Ovary (tissue), 9 donors: ENCODE results near the gene RSRC2. TPM values are rescaled to one million over a fixed set of nuclear protein-coding genes. Genes with fewer than 3 reads are reported as not detected.

Experiments
- DNase-seq, 5 donors: peaks; one replicate each; pipeline ENCODE4 v3.0.0-alpha.2; 2019 to 2020
- H3K27ac ChIP-seq, 2 donors: fragments of 200-600 bp; one replicate each; pipeline versions ENCODE4 v1.5.1 to v1.8.0; 2019 to 2022
- H3K27me3 ChIP-seq: fragments of 200-600 bp; one replicate; pipeline ENCODE4 v1.8.0; 2022
- H3K36me3 ChIP-seq: fragments of 200-600 bp; sonication (generic); one replicate; pipeline ENCODE4 v1.5.1; 2019
- H3K4me1 ChIP-seq: one replicate; pipeline ENCODE4 v1.8.1; 2013; ENCODE audit warnings: mild to moderate bottlenecking, moderate library complexity; ENCODE audit not compliant: insufficient read depth
- H3K4me3 ChIP-seq: fragments of 200-600 bp; sonication (generic); one replicate; pipeline ENCODE4 v1.5.1; 2017
- H3K9me3 ChIP-seq, 2 donors: fragments of 200-600 bp in 1 of 2; sonication (generic) in 1 of 2; one replicate each; pipeline versions ENCODE4 v1.5.1 to v1.8.1; 2013 to 2019; ENCODE audit warnings: mild to moderate bottlenecking in 1 of 2, moderate library complexity in 1 of 2
- CTCF ChIP-seq, 3 donors: fragments of 450-650 bp in 2 of 3; fragments of 200-600 bp in 1 of 3; IDR thresholded peaks; one replicate each; pipeline versions ENCODE4 v1.5.1 to v1.8.0; 2016 to 2022; ENCODE audit warnings: antibody characterized with exemption in 3 of 3, mild to moderate bottlenecking in 1 of 3
- EP300 ChIP-seq: sonication (generic); formaldehyde crosslinking; IDR thresholded peaks from one replicate; pipeline ENCODE4 v1.6.1; 2017; ENCODE audit warnings: antibody characterized with exemption
- POLR2A ChIP-seq: fragments of 450-650 bp; IDR thresholded peaks from one replicate; pipeline ENCODE4 v1.6.1; 2017; ENCODE audit warnings: antibody characterized with exemption, mild to moderate bottlenecking, moderate library complexity
- WGBS, 3 donors: extraction: QIAGEN DNeasy Blood & Tissue Kit in 1 of 3; methylation state at CpG; one replicate each; pipeline versions ENCODE4 v1.1.5 to v1.1.7; 2013 to 2017; 5-methylcytosine and 5-hydroxymethylcytosine counted together
- intact Hi-C, 4 donors: fragments of 100-400 bp; cut with DNase I; formaldehyde crosslinking; loops; one replicate each; pipeline versions ENCODE4 v1.11.0 to v1.15.1; 2022 to 2023
- polyA plus RNA-seq, 2 donors: library from polyadenylated mRNA; stranded (reverse); fragments of 200-250 nt in 1 of 2; fragments of 350-450 nt in 1 of 2; fragmentation: Illumina TruSeq in 1 of 2; extraction: RNeasy Lipid Tissue Mini Kit (QIAGEN cat#74804) in 1 of 2; gene quantifications; one replicate each; pipeline ENCODE4 v1.2.3, GENCODE V29; 2013 to 2014
- total RNA-seq, 7 donors: library from RNA; depleted of rRNA in 2 of 7; stranded (reverse); fragments of >200 nt in 2 of 7; fragmentation: NEBNext Ultra II Directional in 3 of 7; extraction: Animal tissue kit (Norgen Biotek cat#: 25700) in 3 of 7; gene quantifications; one replicate each; pipeline versions ENCODE4 v1.1.0 to v1.2.4, GENCODE V29; 2016 to 2023
- donor health status: DM: no; HTN: no; CAD: no; lungs with moderate emphysema.
- donor health status: DM: no; HTN: no; CAD: no.
- donor health status: Bipolar disorder and iron deficiency.
- donor health status: DM: yes; HTN: yes; CAD: no.
- donor health status: DM: no; HTN: no; CAD: no.
- donor health status: DM: yes; HTN: yes; CAD: no.

Gene RSRC2
- total and polyA plus RNA-seq, 9 donors, result 54.1 to 90.7 (median 62.7) TPM

DNA sequence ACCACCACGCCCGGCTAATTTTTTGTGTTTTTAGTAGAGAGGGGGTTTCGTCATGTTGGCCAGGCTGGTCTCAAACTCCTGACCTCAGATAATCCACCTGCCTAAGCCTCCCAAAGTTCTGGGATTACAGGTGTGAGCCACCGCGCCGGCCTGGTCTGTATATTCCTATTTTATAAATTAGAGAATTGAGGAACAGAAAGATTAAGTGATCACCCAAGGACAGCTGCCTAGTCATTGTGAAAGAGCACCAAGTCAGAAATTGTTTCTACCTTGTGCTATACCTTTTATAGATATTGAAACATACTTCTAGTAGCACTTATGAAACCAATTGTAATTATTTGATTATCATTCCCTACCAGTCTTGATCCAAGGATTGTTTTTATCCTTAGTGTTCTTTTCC, 2.3 kb upstream of the RSRC2 start:
- no peaks in the 10 kb centered on the region for H3K9me3 ChIP-seq
- H3K4me3 ChIP-seq, result no peak overlapping the region
- no peak overlapping the region for H3K27ac ChIP-seq
- no peak for TF ChIP-seq POLR2A
- H3K36me3 ChIP-seq, result no peaks in the 10 kb centered on the region
- 96 to 98% (median 96%) methylated on average over 6 of the region's 6 CpGs for WGBS, 3 donors
- DNase-seq, result no peak
- intact Hi-C loops, result no loop called here
- no peaks in the 10 kb centered on the region for H3K27me3 ChIP-seq
- H3K4me1 ChIP-seq, result peaks cover 3% of the 10 kb centered on the region

DNA sequence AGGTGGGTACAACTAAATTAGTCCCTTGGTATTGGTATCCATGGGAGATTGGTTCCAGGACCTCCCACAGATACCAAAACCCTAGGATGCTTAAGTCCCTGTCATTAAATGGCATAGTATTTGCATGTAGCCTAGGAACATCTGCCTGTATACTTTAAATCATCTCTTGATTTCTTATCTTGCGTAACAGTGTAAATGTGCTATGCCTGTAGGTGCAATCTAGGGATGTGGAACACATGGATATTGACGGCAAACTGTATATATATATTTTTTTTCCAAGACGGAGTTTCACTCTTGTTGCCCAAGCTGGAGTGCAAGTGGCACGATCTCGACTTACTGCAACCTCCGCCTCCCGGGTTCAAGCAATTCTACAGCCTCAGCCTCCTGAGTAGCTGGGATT, 1.8 kb upstream of the RSRC2 start:
- H3K27ac ChIP-seq, result no peak overlapping the region
- intact Hi-C loops, result no loop called here
- H3K27me3 ChIP-seq, result no peaks in the 10 kb centered on the region
- H3K36me3 ChIP-seq, result no peaks in the 10 kb centered on the region
- H3K4me3 ChIP-seq, result no peak overlapping the region
- TF ChIP-seq POLR2A, result no peak
- no peak for TF ChIP-seq EP300
- TF ChIP-seq CTCF (IDR thresholded peaks at IDR 0.05), result no peak
- DNase-seq, result no peak
- no peaks in the 10 kb centered on the region for H3K9me3 ChIP-seq
- H3K4me1 ChIP-seq, result peaks cover 3% of the 10 kb centered on the region
- 92 to 98% (median 92%) methylated on average over 7 of the region's 7 CpGs for WGBS, 3 donors

- DNase-seq, result no peak
Measured at GRCh38 chr12:122527478-122527944, 775 bp upstream of the RSRC2 start.

DNA sequence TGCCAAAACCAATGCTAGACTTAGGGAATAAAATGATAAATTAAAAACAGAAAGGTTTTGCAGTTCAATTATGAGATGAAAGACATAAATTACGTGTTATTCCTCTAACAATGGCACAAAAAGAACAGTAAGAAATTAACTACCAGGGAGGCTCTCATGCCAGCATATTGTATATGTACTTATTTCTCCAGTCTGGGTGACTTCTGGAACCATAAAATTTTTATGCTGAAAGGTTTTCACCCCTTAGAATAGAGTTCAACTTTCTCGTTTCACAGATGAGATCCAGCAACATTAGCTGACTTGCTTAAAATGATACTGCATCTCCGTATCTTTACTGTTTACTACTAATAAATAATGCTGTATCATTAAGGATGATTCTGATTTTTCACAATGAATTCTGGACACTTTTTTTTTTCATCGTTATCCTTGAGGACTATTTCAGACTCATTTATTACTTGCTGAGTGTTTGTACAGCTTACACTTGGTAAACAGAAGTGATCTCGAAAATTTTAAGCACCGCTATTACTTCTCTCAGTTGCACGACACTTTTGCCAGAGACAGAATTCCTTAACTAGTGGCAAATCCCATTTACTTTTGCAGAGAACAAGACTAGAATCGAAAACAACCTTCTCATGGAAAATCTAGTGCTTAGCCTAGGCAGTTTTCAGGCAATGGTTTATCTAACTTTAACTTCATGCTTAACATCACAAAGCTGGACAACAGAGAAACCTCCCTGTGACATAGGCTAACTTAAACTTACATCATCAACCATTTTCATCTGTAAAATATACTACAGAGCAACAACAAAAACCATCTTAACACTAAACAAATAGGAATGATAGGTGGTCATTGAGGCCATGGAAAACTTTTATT, 2.7 kb downstream of the RSRC2 start:
- intact Hi-C loops, result loop anchor here in 1 of 4 donors (2.0 kb wide), 1 partner anchor 23 kb away; the partner anchor contains the start of gene ZCCHC8
- Histone ChIP-seq H3K4me3 (peak overlapping the region; percentile 84), H3K36me3 (no peaks in the 10 kb centered on the region), H3K27ac (no peak overlapping the region), H3K27me3 (no peaks in the 10 kb centered on the region), H3K9me3 (no peaks in the 10 kb centered on the region), H3K4me1 (peaks cover 9% of the 10 kb centered on the region)
- no peak for DNase-seq
- TF ChIP-seq CTCF (IDR thresholded peaks at IDR 0.05) (no peak), POLR2A (no peak), EP300 (no peak)
- WGBS, 3 donors, result 10 to 11% (median 10%) methylated on average over 8 of the region's 8 CpGs

More at GRCh38 chr12:122527478-122527944, 775 bp upstream of the RSRC2 start:
- WGBS, 3 donors, result 0 to 1% (median 0%) methylated on average over 21 of the region's 21 CpGs
- H3K4me3 ChIP-seq, result peak overlapping the region; percentile 41
- intact Hi-C loops, result no loop called here
- H3K4me1 ChIP-seq, result peaks cover 7% of the 10 kb centered on the region
- H3K27me3 ChIP-seq, result no peaks in the 10 kb centered on the region
- no peaks in the 10 kb centered on the region for H3K36me3 ChIP-seq
- no peaks in the 10 kb centered on the region for H3K9me3 ChIP-seq
- H3K27ac ChIP-seq, result peak overlapping the region in 1 of 2 donors; percentile 94
- TF ChIP-seq CTCF (IDR thresholded peaks at IDR 0.05), result no peak
- no peak for TF ChIP-seq POLR2A
- no peak for TF ChIP-seq EP300

GRCh38 chr12:122523280-122523679, 3.5 kb downstream of the RSRC2 start:
- Histone ChIP-seq H3K4me3 (no peak overlapping the region), H3K27ac (no peak overlapping the region), H3K4me1 (peaks cover 9% of the 10 kb centered on the region), H3K36me3 (no peaks in the 10 kb centered on the region), H3K9me3 (no peaks in the 10 kb centered on the region), H3K27me3 (no peaks in the 10 kb centered on the region)
- WGBS, 3 donors, result 29 to 45% (median 33%) methylated on average over 8 of the region's 8 CpGs
- no peak for TF ChIP-seq EP300
- TF ChIP-seq CTCF (IDR thresholded peaks at IDR 0.05), result no peak
- TF ChIP-seq POLR2A, result no peak
- no peak for DNase-seq
- intact Hi-C loops, result no loop called here
